ENCODE results near the gene TES.
A peak's percentile ranks its signal among the peaks of the same experiment; 100 is the strongest.
"Not testable (repeated sequence)": the region's sequence is repeated elsewhere in the genome, so short reads cannot be mapped to it uniquely, and the experiment has no call there.

Gene TES, protein sequence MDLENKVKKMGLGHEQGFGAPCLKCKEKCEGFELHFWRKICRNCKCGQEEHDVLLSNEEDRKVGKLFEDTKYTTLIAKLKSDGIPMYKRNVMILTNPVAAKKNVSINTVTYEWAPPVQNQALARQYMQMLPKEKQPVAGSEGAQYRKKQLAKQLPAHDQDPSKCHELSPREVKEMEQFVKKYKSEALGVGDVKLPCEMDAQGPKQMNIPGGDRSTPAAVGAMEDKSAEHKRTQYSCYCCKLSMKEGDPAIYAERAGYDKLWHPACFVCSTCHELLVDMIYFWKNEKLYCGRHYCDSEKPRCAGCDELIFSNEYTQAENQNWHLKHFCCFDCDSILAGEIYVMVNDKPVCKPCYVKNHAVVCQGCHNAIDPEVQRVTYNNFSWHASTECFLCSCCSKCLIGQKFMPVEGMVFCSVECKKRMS

DNA sequence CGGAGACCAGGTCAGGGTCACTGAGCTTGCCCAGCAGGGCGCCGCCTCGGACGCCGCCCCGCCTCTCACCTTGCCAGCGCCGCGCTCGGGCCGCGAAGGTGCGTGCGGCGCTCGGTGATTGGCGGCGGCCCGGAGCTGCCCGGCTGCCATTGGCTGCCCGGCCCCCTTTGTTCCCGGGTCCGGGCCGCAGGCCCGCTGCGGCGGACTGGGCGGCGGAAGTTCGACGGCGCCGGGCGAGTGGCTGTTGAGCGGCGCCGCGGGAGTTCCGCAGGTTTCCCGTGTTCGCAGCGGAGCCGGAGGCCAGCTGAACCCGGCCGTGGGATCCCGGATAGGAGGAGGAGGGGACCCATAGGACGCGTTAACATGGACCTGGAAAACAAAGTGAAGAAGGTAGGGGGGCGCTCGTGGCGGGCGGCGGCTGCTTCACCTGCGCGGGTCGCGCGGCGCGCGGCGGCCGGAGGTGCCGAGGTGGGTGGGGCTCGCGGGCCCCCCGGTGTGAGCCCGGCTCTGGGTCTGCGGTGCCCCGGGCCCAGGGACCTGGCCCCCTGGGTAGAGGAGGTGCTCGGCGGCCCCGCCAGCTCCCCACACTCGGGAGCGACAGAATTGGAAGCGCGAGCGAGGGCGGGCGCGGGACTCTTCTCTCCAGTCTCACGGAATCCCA lies at the start of gene TES:
TES (plus strand) TSS at position 195 of the 661 bp plus-strand sequence; CDS start at position 364, 169 bp downstream.
- DNase-seq: peak; percentile 70

DNA sequence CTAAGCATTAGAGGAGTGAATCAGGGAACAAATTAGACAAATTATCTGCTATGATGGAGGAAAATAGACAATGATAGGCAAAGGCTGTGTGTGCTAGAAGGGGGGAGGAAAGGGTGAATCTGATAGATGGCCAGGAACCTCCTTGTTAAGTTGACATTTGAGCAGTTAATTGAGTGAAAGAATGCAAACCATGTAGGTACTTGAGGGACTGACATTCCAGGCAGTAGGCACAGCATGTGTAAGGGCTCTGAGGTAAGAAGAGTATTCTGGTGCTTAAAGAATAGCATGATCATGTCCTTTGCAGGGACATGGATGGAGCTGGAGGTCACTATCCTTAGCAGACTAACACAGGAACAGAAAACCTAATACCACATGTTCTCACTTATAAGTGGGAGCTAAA lies 48.6 kb upstream of the TES start:
- no peak for DNase-seq

DNA sequence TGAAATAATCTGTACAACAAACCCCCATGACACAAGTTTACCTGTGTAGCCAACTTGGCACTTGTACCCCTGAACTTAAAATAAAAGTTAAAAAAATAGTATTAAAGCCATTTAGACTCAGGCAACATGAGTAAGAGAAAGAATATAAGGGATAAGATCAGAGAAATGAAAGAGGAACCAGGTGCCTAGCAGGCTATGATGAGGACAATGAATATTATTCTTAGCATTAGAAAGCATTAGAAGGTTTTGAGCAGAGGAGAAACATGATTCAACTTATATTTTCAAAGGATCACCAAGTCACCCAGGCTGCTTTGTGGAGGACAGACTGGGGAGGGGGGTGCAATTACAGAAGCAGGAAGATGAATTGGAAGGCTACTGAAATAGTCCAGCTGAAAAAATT lies 48.1 kb upstream of the TES start:
- DNase-seq: no peak

DNA sequence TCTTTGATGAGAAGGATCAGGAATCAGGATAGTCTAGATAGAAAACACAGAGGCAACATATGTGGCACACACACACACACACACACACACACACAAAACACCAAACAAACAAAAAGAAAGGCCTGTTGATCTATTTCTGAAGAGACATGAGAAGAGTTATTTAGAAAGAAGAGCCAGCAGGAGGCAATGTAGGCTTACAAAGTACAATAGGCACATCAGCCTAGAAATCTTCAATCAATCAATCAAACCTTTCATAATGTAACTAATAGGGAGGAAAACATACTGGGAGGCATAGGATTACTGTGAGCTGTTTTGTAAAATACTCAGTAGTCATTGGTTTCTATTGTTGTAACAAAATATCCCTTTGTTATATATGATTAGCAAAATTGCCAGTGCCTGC lies 47.3 kb upstream of the TES start:
- DNase-seq: no peak

DNA sequence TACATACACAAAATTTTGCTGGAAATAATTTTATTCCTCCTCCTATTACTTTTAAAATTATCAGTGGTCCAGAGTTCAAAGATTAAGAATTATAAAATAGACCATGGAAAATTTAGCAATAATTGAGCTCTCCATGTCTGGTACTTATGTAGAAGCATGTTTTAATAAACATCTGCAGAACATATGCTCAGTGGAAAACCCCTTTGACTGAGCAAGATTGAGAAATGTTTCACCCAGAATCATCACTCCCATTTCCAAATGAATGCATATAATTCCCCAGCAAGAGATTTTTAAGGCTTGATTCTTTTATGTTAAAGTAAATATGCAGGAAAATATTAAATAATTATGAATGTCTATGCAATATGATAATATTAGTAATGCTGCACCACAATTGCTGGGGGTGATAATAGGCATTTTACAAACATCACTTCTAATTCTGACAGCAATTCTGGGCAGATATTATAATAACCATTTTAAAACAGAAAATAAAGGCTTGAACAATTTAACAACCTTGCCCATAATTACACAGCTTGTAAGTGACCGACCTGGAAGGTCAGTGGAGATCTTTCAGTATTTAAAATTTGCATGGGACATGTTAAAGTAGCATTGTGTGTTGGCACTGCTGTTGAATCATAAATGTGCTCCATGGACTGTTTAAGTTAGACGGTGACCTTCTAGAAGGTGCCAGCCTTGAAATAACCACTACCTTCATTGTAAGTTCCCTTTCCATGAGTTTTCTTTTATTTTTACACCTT lies 45.6 kb upstream of the TES start:
- DNase-seq: no peak

DNA sequence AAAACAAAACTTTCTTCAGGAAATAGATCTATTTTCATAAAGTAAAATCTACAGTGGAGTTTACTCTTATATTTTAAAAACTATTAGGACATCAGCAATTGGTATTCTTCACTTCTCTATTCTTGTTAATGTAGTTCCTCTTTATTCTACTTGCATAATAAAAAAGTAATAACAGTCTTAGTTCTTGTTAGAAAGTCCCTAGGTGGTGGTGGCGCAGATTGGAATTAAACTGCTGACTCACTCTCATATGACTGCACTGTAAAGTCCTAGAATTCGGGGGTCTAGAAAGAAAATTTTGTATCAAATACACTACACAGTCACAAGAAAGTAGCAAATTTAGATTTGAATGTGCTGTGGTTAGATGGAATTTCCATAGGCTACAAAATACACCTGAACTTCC lies 44.6 kb upstream of the TES start:
- peak; percentile 45 for DNase-seq

DNA sequence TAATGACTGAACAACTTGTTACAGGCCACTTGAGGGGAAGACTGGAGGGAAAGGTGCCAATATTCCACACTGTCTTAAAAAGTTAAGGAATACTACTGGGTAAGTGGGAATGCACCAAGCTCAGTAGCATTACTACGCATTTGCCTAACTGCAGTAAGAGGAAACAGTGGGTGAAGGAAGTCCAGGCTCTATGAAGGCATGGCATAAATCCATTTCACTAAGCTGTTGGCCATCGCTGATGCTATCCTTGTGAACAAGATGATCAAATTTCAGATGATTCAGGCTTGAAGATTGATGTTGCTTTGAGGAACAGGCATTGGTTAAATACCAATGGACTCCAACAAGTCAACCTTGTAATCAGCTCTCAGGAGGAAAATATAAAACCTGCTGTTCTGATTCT lies 44.2 kb upstream of the TES start:
- DNase-seq: no peak

DNA sequence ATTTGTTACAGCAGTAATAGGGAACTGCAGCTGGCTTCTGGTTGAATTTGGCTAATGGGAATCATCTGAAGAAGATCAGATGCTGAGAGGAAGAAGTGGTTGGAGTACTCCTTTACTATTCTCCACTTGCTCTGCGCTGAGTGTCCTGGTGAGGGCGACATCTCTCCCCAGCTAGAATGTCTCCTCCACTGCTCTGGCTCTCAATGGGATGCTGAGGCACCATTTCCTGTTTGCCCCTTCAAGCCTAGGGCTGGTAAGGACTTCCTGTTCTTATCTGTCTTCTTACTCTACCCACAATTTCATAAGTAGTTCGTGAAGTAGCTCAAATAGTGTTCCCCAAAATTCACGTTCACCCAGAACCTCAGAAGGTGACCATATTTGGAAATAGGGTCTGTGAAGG lies 43.2 kb upstream of the TES start:
- DNase-seq: peak; percentile 24

DNA sequence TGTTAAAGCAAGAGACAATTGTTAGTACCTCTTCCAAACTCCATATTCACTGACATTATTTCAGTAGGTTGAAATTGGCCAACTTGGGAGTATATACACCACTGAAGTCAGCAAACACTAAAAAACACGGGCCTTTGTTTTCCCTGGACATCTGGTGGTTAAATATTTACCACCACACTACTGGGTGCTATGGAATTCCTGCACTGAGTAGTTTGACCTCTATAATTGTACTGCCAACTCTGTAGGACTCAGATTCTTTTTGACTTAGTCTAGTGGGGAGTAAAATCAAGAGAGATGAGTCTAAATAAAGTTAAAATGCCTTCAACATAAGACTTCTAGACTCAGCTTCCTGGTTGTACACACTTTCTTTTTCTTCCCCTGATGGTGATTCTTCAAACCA lies 41.3 kb upstream of the TES start:
- no peak for DNase-seq

DNA sequence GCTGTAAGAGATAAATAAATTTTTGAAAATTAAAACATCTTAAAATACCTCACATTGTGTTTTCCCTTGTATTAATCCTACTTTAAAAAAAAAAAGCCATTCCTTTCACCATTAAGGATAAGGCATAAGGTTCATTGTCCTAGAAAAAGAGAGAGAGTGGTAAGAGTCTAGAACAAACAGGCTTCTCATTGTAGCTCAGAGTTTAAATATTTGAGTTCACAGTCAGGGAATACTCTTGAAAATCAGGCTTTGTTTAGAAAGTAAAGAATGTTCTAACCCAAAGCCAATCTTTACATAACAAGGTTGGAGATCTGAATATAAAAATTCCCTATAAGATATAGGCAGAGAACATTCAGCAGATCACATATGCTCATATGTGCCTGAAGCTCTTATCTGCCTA lies 40.2 kb upstream of the TES start:
- DNase-seq: no peak

DNA sequence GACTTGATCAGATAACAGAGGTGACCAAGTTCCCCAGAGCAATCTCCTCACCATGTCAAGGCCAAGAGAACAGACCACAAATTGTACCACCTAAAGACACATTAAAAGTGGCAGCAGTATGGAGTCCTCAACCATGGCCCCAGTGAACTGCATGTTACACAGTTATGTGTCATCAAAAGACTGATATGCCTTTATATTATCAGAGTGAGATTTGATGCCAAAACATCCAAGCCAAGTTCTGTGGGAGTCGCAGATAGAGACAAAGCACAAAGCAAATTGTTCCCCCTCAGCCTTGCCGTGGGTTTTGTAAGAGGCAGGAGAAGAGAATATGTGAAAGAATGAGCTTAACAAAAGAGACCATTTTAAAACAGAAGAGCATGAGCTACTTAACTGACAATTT lies 39.2 kb upstream of the TES start:
- no peak for DNase-seq

DNA sequence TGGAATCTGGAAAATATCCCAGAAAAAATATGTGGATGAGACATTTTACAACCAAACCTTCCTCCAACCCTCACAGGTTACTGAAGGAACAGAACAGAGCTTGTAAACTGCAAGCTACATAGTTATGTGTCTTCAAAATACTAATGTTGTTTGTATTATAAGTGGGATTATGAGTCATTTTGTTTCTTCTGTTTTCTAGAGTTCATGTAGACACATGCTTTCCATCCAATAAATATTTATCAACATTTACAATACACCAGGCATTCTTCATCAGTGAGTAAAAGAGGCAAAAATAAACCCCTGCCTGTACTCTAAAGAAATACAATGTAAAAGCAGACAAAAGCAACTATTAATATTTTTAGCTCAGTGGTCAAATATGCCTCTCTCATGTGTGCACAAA lies 38.0 kb upstream of the TES start:
- no peak for DNase-seq

DNA sequence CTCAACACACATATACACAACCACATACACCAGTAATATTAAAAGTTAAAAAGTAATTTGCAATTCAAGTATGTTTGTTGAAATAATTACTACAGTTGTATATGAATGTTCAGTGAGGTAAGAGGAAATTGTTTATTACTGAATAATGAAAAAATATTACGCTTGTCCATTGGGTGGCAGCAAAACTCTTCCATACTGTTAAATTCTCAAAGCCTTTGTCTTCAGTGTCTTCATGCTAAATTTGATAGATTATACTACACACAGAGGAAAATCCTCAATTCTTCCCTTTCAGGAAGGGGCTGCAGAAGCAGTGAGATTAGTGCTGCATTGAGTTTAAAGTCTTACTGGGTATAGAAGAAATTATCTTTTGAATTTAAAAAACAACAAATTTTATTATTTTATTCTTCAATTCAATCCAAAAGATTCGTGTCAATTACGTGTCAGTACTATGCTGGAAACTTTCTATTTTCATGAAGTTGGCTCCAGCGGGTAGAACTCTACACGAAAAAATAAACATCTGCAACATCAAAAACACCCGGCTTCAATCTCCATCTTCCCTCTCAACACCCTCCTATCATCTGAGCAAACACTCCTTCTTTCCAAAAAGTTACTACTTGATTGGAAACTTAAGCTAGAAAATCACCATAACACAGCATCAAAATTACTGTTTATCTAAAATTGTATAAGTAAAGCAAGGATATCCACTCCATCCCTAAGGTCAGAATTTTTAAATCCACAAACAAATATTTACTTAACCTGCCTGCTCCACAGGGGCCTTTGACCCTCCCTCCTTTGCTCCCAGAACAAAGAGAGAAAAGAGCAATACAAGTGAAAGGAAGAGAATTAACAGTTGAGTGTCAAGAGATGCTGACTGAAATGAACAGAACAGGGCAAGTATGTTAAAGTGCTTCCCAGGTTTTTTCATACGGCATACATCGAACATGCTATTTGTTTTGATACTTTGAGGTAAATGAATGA lies 37.0 kb upstream of the TES start:
- no peak for DNase-seq

DNA sequence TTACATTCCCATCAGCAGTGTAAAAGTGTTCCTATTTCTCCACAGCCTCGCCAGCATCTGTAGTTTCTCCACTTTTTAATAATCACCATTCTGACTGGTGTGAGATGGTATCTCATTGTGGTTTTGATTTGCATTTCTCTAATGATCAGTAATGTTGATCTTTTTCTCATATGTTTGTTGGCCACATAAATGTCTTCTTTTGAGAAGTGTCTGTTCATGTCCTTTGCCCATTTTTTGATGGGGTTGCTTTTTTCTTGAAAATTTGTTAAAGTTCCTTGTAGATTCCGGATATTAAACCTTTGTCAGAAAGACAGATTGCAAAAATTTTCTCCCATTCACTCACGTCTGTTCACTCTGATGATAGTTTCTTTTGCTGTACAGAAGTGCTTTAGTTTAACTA lies 35.2 kb upstream of the TES start:
- DNase-seq: not testable (repeated sequence)

DNA sequence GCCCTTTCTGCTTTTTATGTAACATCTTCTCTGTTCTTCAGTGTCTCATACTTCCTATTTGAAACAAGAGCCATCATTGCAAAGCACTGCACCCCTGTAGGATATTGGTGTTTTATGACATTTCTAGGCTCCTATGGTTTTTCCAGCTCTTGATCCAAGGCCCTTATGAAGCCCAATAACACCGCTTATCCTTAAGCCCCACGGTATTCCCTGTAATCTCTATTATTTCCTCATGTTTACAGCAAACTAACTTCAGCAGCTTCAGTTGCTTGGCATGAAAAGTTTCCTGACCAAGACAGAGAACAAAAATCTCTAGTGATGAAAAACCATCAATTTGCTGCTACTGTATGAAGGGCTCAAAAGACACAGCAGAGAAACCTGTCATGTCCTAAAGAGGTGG lies 34.1 kb upstream of the TES start:
- DNase-seq: no peak

DNA sequence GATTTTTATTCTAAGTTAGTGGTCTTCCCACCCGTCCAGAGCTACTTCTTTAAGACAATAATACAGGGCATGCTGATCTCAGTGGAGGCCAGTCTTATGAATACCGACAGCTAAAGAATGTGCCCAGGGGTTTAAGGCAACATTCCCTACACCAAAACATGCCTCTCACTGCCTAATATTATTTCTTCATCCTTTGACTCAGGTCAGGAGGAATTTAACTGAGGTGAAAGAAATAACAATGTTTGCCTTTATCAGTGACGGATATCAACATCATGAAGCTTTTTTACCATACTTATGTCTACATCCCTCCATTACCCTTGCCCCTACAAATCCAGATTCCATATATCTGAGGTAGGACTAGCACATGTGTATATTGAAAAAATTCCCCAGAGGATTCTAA lies 33.3 kb upstream of the TES start:
- DNase-seq: no peak

DNA sequence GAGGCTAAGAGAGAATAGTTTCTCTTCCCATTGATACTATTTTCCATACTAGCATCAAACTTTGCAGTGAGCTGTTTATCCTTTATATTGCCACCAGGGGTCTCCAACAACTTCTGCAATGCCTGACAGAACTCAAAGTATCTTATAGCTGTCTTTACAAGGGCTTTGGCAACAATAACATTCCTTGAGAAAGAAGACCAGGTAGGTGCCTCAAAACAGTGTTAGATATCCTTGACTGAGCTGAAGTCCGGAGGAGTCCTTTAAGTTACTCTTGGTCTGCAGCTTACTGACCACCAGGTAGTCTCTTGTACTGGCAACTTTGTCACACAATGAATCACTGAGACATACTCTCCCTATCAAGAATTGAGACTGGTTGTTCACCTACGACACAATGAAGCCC lies 30.0 kb upstream of the TES start:
- DNase-seq: no peak

DNA sequence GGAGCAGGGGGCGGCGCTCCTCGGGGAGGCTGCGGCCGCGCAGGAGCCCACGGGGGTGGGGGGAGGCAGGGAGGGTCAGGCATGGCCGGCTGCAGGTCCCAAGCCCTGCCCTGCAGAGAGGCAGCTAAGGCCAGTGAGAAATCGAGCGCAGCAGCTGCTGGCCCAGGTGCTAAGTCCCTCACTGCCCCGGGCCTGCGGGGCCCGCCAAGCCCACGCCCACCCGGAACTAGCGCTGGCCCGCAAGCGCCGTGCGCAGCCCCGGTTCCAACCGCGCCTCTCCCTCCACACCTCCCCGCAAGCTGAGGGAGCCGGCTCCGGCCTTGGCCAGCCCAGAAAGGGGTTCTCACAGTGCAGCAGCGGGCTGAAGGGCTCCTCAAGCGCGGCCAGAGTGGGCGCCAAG lies 28.3 kb upstream of the TES start:
- no peak for DNase-seq

DNA sequence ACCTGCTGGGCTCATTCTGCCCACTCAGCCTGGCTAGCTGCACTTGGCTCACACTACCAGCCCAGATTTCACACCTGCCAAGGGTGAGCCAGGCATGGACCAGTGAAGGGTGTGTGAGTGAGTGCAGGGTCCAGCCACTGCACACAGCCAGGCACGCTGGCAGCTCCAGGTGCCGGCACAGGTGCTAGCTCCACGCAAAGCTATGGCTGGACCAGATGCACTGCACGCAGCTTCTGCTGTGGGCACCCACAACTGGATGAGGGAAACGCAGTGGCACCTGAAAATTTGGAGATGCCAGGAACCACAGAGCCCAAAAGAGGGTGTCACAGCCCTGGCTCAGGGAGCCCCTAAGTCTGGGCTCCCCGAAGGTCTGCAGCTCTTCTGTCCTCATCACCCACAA lies 24.9 kb upstream of the TES start:
- DNase-seq: no peak

DNA sequence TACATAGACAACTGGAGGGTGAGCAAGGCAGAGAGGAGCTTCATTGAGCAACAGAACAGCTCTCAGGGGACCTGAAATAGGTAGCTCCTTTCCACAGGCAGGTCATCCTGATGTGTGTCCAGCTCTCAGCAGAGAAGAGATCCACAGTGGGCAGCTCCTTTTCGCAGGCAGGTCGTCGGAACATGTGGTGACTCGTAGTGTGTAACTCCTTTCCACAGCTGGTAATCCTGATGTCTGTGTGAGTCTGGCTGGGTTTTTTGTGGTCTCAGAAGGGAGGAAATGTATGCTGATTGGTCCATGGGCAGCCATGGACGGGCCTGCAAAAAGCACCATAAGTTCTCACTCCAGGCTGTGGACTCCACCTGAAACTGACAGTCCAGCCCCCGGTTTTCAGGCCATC lies 24.4 kb upstream of the TES start:
- DNase-seq: no peak

DNA sequence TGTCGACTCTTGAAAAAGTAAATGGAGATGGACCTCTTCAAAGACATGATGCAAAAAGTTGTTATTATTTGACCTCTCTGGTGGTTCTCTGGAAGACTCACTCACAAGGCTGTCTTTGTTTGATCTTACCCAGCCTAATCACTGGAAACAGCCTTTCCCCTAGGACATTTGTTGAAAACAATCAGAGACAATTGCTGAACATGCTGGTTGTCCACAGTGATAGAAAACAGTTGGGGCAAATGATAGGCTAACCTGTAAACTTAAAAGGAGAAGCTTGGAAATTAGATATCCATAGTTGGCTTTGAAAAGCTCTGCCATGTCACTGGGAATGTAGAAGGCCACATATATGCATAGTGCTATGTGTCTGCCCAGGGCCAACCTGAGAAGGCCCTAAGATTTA lies 22.9 kb upstream of the TES start:
- DNase-seq: no peak

DNA sequence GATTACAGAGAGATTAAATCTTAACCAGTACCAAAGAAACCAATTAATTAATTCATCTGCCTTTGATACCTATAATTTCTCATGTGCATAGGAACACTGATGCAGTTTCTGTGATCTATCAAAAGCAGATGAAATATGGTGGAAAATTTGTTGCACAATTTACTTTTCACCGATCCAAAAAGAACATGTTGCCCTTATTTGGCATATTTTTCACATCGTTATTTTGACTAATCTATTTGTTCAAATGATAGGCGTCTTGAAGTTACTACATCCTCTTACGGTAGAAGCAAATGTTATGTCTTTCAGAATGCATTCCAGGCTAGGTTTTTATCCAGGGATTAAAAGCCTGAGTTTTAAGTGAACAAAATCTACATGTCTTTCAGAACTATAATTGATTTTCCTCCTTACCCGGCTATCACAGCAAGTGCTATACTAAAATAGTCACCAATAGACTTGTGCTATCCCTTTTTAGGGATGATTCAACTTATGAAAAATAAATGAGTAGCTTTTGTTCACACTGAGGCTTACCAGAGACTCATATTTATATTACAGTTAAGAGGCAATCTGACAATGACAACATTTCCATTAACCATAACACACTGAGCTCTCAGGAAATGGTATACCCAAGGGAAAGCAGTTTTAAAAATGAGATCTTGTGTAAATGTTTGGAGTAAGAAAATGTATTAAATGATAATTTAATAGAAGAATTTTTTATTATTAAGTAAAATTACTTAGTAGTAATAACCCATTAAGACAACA lies 16.8 kb upstream of the TES start:
- DNase-seq: no peak
